Uterus (tissue), 4 donors: Measurements from ENCODE around the gene CACNG6. TPM values are rescaled to one million over a fixed set of nuclear protein-coding genes. Genes with fewer than 3 reads are reported as not detected.

Experiments
- DNase-seq, 2 donors: peaks; one replicate each; pipeline ENCODE4 v3.0.0-alpha.2; 2019 to 2020
- H3K27ac ChIP-seq, 2 donors: fragments of 200-600 bp; sonication (generic); 1 replicate in 1 of 2; 2 replicates in 1 of 2; pipeline ENCODE4 v1.5.1; 2016 to 2018
- H3K27me3 ChIP-seq, 2 donors: fragments of 200-600 bp; sonication (generic); one replicate each; pipeline ENCODE4 v1.5.1; 2018 to 2019; ENCODE audit warnings: control low read depth in 1 of 2
- H3K36me3 ChIP-seq, 2 donors: fragments of 200-600 bp; sonication (generic); one replicate each; pipeline ENCODE4 v1.5.1; 2019; ENCODE audit warnings: control low read depth in 1 of 2
- H3K4me1 ChIP-seq, 2 donors: fragments of 200-600 bp; sonication (generic); one replicate each; pipeline ENCODE4 v1.5.1; 2018 to 2019; ENCODE audit warnings: control low read depth in 1 of 2
- H3K4me3 ChIP-seq, 2 donors: fragments of 200-600 bp; sonication (generic); 1 replicate in 1 of 2; 2 replicates in 1 of 2; pipeline ENCODE4 v1.5.1; 2018 to 2019; ENCODE audit warnings: mild to moderate bottlenecking in 1 of 2
- H3K9me3 ChIP-seq, 2 donors: fragments of 200-600 bp; sonication (generic); one replicate each; pipeline ENCODE4 v1.5.1; 2019; ENCODE audit warnings: control low read depth in 1 of 2
- POLR2A ChIP-seq, 2 donors: fragments of 450-650 bp; IDR thresholded peaks; one replicate each; pipeline ENCODE4 v1.6.1; 2016; ENCODE audit warnings: antibody characterized with exemption in 2 of 2, mild to moderate bottlenecking in 1 of 2, moderate library complexity in 1 of 2
- intact Hi-C: fragments of 100-400 bp; cut with DNase I; formaldehyde crosslinking; loops from one replicate; pipeline ENCODE4 v1.15.1; 2023; ENCODE audit warnings: low total_unique reads
- total RNA-seq, 4 donors: library from RNA; depleted of rRNA in 3 of 4; stranded (reverse); fragments of >200 nt in 3 of 4; gene quantifications; one replicate each; pipeline versions ENCODE4 v1.1.0 to v1.2.4, GENCODE V29; 2014 to 2023
- TF ChIP-seq, protein P1 (sequence below), 4 experiments: fragments of 200-600 bp in 2 of 4; fragments of 450-650 bp in 2 of 4; sonication (generic) in 2 of 4; IDR thresholded peaks; one replicate each; pipeline ENCODE4 v1.5.1; 2016 to 2019; ENCODE audit warnings: antibody characterized with exemption in 4 of 4, mild to moderate bottlenecking in 2 of 4, moderate library complexity in 1 of 4
- donor health status: DM: yes; HTN: yes; CAD: no.

Gene CACNG6
- total RNA-seq, 4 donors from 2014 or later, result 0.55 to 1.7 TPM; not detected in 2

DNA sequence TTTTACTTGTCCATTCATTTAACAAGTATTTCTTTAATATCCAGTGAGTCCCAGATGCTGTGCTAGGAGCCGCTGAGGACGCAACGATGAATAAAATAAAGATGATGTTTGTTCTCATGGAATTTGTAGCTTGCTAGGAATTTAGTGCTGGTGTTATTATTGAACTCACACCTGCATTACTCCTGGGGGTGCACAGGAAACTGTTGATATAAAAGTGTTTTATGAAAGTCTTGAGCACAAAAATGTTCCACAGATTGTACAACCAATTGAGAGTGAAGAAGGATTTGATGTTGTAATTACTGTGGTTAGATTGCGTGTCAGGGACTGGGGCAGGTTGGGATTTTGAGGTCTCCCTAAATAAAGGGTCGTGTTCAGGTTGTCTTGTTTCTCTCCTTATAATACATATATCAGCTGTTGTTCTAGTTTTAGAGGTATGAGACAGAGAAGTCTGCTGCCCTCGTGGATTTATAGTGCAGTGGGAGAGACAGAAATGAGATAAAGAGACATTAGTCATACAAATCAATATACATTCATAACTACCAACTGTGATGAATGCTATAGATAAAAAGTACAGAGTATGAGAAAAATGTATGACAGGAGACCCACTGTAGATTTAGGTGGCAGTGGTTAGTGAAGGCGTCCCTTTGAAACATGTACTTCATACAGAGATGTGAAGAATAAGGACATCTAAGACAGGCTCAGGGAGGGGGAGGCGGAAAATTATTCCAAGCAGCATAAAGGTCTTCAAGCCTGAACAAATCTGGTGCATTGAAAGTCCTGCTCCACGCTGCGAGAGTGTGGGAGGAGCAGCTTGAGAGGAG, 11.3 kb downstream of the CACNG6 start:
- TF ChIP-seq, protein P1, sequence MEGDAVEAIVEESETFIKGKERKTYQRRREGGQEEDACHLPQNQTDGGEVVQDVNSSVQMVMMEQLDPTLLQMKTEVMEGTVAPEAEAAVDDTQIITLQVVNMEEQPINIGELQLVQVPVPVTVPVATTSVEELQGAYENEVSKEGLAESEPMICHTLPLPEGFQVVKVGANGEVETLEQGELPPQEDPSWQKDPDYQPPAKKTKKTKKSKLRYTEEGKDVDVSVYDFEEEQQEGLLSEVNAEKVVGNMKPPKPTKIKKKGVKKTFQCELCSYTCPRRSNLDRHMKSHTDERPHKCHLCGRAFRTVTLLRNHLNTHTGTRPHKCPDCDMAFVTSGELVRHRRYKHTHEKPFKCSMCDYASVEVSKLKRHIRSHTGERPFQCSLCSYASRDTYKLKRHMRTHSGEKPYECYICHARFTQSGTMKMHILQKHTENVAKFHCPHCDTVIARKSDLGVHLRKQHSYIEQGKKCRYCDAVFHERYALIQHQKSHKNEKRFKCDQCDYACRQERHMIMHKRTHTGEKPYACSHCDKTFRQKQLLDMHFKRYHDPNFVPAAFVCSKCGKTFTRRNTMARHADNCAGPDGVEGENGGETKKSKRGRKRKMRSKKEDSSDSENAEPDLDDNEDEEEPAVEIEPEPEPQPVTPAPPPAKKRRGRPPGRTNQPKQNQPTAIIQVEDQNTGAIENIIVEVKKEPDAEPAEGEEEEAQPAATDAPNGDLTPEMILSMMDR (IDR thresholded peaks at IDR 0.05), result no peak
- TF ChIP-seq POLR2A (IDR thresholded peaks at IDR 0.05), result no peak
- Histone ChIP-seq H3K9me3 (no peaks in the 10 kb centered on the region), H3K27ac (no peak overlapping the region), H3K36me3 (no peaks in the 10 kb centered on the region), H3K4me1 (no peaks in the 10 kb centered on the region), H3K4me3 (no peak overlapping the region), H3K27me3 (peaks cover 0 to 4% of the 10 kb centered on the region in 2 donors)
- DNase-seq, result no peak
- intact Hi-C loops, result no loop called here

DNA sequence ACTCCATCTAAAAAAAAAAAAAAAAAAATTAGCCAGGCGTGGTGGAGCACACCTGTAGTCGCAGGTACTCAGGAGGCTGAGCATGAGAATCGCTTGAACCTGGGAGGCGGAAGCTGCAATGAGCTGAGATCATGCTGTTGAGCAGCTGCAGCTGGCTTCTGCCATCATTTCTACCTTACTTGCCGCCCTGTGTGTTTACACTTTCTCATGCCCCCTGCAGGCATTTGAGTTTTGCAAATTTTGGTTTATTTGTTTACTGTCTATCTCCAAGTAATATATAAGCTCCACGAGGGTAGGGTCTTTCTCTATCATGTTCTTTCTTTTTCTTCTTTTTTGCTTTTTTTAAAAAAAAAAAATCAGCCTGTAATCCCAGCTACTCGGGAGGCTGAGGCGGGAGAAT, 18.0 kb downstream of the CACNG6 start:
- Histone ChIP-seq H3K9me3 (no peaks in the 10 kb centered on the region), H3K27me3 (no peaks in the 10 kb centered on the region), H3K4me1 (no peaks in the 10 kb centered on the region), H3K4me3 (no peak overlapping the region), H3K36me3 (no peaks in the 10 kb centered on the region), H3K27ac (no peak overlapping the region)
- no peak for DNase-seq
- no peak for TF ChIP-seq POLR2A (IDR thresholded peaks at IDR 0.05)
- TF ChIP-seq, protein P1 (IDR thresholded peaks at IDR 0.05), result no peak
- intact Hi-C loops, result no loop called here

DNA sequence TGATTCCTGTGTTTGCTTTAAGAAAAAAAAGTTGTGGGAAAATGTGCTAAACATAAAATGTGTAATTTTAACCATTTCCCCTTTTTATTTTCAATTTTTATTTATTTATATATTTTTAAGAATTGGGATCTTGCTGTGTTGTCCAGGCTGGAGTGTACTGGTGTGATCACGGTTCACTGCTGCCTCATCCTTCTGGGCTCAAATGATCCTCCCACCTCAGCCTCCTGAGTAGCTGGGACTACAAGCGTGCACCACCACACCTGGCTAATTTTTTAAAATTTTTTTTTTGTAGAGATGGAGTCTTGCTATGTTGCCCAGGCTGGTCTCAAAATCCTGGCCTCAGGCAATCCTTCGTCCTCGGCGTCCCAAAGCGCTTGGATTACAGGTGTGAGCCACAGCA, 19.0 kb downstream of the CACNG6 start:
- no peaks in the 10 kb centered on the region for H3K27me3 ChIP-seq
- H3K36me3 ChIP-seq, result no peaks in the 10 kb centered on the region
- no peak for TF ChIP-seq POLR2A (IDR thresholded peaks at IDR 0.05)
- TF ChIP-seq, protein P1 (IDR thresholded peaks at IDR 0.05), result no peak
- no peak overlapping the region for H3K4me3 ChIP-seq
- no peaks in the 10 kb centered on the region for H3K4me1 ChIP-seq
- H3K9me3 ChIP-seq, result no peaks in the 10 kb centered on the region
- no peak overlapping the region for H3K27ac ChIP-seq
- intact Hi-C loops, result no loop called here
- no peak for DNase-seq

DNA sequence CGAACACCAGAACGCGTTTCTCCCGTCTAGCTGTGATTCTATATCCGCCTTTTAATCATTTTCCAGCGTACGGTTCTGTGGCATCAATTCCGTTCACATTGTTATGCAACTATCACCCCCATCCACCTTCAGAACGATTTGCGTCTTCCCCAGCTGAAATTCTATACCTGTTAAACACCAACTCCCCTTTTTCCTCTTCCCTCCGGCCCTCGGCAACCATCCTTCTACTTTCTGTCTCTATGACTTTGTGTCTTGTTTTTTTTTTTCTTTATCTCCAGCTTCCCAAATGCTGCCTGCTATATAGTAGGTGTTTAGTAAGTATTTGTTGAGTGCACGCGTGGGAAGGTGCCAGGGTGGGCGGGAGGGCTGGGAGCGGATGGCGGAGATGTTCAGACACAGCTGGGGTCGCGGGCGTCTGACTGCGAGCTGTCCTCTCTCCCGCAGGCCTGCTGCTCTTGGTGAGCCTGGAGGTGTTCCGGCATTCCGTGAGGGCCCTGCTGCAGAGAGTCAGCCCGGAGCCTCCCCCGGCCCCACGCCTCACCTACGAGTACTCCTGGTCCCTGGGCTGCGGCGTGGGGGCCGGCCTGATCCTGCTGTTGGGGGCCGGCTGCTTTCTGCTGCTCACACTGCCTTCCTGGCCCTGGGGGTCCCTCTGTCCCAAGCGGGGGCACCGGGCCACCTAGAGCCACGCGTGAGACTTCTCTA, 20.2 kb downstream of the CACNG6 start:
- no peak for DNase-seq
- Histone ChIP-seq H3K36me3 (no peaks in the 10 kb centered on the region), H3K4me1 (no peaks in the 10 kb centered on the region), H3K4me3 (no peak overlapping the region), H3K27me3 (no peaks in the 10 kb centered on the region), H3K27ac (no peak overlapping the region), H3K9me3 (no peaks in the 10 kb centered on the region)
- TF ChIP-seq POLR2A (IDR thresholded peaks at IDR 0.05), result no peak
- TF ChIP-seq, protein P1 (IDR thresholded peaks at IDR 0.05), result no peak
- intact Hi-C loops, result no loop called here

DNA sequence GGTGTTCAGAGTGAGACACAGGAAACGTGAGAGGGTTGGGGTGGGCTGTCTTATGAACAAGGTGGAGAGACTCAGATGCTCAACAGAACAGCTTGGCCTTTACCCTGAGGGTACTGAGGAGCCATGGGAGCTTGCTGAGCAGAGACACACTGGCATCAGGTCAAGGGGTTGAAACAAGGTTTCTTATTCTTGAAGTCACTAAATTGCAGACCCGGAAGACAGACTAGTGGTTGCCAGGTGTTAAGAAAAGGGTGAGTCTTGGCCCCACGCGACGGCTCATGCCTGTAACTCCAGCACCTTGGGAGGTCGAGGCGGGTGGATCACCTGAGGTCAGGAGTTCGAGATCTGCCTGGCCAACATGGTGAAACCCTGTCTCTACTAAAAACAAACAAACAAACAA, 22.4 kb downstream of the CACNG6 start:
- no peaks in the 10 kb centered on the region for H3K9me3 ChIP-seq
- H3K27me3 ChIP-seq, result no peaks in the 10 kb centered on the region
- DNase-seq, result no peak
- H3K27ac ChIP-seq, result no peak overlapping the region
- H3K4me1 ChIP-seq, result no peaks in the 10 kb centered on the region
- intact Hi-C loops, result no loop called here
- H3K36me3 ChIP-seq, result no peaks in the 10 kb centered on the region
- TF ChIP-seq POLR2A (IDR thresholded peaks at IDR 0.05), result no peak
- TF ChIP-seq, protein P1 (IDR thresholded peaks at IDR 0.05), result no peak
- H3K4me3 ChIP-seq, result no peak overlapping the region
